HG02642 (cell line): Measurements from ENCODE around the gene TMEM51.

Experiments
- ATAC-seq: cut with Tn5 transposase; IDR thresholded peaks from one replicate; pipeline ENCODE4 v1.9.1; 2021; ENCODE audit warnings: mild to moderate bottlenecking; ENCODE audit not compliant: unreplicated experiment, poor library complexity

Gene TMEM51

DNA sequence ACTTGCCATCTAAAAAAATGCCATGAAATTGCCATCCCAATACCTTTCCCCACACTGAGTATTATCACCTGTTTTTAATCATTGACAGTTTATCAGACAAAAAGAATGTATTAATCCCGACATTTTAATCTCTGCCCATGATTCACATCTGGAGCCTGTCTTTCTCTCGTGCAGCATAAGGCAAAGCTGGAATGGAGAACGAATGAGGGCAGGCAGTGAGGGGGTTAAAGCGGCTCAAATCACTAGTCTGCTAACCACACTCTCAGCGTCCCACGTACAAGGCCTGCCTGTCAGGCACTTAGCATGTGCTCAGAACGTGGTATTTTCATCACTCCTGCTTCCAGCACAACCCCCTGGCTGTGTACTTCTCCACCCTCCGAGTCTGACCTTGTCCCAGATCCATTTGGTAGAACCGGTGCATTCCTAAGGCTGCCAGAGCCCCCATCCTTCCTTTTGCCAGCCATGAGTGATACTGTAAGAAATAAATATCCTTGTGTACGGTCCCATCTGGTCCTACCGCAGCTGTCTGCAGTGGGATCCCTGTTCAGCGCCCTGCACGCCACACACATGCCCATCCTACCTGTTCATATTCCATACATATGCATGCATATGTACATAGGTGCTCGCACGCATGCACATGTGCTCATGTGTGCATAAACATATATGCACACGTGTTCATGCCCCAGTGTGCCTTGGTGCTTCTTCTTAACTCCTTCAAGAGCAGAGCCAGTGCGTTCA is 58.8 kb downstream of the TMEM51 start:
- ATAC-seq: no peak

DNA sequence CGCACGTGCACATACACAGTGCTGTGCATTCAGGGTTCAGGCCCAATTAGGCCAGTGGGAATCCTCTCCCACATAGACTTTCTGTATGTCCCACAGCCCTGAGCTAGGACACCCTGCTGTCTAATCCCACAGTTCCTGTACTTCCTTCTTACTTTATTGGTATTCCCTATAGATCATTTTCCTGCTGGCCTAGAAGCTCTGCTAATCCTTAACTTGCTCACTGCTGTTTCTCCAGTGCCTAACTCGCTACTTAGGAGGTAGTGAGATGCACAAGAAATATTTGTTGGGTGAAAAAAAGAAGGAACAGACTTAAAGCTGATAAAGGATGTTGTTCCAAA is 59.4 kb downstream of the TMEM51 start:
- no peak for ATAC-seq

DNA sequence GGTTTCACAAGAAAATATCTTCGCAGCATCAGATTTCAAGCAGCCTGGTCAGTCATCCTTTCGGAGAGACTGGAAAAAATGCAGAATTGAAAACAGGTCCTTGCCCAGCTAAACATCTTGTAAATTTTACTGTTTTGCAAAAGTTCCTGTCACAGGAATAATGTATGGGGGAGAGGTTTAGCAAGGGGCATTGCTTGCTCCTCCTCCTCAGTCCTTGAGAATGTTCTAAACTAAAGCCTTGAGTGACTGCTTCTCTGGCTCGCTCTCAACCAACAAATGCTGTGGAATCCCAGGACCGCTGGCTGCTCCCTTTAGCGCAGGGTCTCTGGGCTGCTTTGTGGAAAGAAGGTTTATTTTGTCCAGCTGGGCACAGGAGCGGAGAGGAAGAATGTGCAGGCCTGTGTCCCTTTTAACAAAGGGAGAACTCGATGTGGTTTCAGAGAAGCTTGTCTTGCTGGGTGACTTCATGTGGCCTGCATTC is 59.8 kb downstream of the TMEM51 start:
- no peak for ATAC-seq

GRCh38 chr1:15214527-15214926 is 61.0 kb downstream of the TMEM51 start:
- no peak for ATAC-seq

DNA sequence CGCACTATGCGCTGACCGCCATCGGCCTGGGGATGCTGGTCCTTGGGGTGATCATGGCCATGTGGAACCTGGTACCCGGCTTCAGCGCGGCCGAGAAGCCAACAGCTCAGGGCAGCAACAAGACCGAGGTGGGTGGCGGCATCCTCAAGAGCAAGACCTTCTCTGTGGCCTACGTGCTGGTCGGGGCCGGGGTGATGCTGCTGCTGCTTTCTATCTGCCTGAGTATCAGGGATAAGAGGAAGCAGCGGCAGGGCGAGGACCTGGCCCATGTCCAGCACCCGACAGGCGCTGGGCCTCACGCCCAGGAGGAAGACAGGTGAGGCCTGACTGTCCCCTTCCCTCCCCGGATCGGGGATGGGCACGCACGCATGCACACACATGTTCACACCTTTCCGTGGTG is 61.6 kb downstream of the TMEM51 start:
- no peak for ATAC-seq

- no peak for ATAC-seq
Measured at GRCh38 chr1:15217654-15218053, 64.1 kb downstream of the TMEM51 start.

DNA sequence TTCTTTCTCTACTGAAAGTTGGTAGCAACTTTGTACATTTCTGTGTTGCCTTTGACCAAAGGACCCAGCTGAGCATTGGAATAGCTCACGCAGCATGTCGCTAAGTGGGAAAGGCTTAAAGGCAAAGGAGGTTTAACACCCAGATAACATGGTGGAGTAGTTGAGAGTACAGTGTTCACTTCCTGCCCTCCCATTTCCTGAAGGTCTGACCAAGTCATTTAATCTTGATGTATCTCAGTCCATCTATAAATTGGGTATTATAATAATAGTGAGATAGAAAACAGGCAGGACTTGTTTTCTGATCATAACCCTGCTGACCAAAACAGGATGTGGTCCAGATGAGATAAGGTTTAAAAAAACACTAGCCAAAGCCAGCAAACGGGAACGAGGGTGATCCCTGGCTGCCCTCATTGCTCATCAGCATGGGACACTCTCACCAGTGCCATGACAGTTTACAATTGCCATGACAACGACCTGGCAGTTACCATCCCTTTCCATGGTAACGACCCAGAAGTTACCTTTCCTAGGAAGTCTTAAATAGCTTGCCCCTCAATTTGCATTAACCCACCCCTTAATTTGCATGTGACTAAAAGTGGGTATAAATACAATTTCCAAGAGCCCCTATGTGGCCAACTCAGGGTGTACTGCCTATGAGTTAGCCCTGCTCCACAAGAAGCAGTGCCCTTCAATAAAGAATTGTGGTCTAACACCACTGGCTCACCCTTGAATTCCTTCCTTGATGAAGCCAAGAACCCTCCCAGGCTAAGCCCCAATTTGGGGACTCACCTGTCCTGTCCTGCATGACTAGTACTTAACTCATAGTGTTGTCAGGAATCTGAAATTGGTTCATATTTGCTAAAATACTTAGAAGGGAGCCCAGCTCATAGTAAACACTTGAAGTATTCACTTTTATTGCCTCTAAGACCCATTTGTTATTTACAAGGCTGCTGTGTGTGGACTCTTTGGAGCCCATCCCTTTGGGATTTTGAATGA is 65.0 kb downstream of the TMEM51 start:
- no peak for ATAC-seq

GRCh38 chr1:15219280-15220023 is 65.9 kb downstream of the TMEM51 start:
- no peak for ATAC-seq

- no peak for ATAC-seq
Measured at GRCh38 chr1:15220024-15220392, 66.5 kb downstream of the TMEM51 start.

- no peak for ATAC-seq
Measured at GRCh38 chr1:15220825-15221431, 67.4 kb downstream of the TMEM51 start.

DNA sequence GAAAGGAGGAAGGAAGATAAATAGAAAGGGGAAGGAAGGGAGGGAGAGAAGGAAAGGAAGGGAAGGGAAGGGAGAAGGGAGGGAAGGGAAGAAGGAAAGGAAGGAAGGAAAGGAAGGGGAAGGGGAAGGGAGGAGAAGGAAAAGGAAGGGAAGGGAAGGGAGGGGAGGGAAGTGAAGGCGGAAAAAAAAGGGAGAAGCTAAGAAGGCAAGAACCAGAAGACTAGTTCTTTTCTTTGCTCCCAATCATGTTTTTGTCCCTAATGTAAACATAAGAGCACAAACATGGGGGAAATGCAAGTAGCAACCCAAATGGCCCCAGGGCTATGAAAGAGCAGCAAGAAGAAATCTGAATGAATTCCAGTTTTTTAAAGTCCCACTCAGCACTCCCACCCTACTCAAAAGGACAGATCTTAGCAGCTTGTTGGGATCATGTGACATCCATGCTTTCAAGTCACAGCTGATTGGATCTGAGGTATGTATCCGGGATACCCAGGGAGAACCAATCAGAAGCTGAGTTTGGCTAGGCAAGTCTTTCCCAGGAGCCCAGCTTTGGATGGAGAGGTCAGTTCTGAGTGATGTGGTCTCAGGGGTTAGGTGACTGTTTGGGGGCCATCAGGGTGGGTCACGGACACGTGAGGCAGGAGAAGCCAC is 69.2 kb downstream of the TMEM51 start:
- ATAC-seq: no peak

DNA sequence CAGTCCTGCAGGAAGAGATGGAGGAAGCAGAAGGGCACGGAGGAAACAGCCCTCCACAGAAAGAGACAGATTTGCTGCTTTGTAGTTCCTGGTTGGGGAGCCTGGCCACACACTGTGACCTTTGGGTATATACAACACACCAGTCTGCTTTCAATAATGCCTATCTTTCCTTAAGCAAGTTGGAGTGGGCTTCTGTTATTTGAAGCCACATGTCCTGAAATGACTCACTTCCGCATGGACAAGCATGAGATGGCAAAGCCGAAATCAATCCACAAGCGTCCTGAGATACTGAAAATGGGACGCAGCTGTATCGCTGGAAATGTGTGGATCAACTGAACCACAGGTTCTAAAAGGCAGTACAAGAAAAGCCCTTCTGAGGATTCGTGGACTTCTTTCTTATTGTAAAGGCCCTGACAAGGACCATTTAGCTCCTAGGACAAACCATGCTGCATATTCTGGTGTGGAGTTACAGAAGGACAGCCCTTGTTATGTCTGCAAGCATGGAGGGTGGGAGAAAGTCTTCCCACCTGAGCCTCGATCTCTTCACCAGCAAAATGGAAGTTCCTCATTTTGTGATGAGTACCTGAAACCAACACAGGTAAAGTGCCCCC is 70.8 kb downstream of the TMEM51 start:
- ATAC-seq: no peak

DNA sequence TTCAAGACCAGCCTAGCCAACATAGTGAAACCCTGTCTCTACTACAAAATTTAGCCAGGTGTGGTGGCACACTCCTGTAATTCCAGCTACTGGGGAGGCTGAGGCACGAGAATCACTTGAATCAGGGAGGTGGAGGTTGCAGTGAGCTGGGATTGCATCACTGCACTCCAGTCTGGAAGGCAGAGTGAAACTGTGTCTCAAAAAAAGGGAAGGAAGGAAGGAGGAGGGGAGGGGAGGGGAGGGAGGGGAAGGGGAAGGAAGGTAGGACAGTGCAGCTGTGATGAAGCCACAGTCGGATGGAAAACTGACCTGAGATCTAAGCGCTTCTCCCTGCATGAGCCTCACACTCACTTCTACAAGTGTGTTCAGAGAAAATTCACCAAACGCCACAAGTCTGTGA is 71.4 kb downstream of the TMEM51 start:
- no peak for ATAC-seq

DNA sequence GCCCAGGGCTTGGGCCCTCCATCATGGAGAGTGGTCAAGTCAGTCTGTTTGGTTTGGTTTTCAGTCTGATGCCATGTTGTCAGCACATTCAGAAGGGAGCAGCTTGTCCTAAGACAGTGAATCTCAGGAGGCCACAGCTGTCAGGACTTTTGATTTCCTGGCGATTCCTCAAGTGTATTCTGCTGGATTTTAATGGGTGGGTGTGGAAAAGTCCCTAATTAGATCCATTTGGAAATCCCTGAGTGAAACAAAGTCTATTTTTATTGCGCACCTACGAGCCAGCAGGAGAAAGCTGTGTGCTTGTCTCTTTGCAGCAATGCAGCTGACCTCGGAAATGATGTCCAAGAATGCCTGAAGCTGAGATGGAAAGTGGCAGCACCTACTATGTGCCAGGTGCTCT is 71.9 kb downstream of the TMEM51 start:
- no peak for ATAC-seq

DNA sequence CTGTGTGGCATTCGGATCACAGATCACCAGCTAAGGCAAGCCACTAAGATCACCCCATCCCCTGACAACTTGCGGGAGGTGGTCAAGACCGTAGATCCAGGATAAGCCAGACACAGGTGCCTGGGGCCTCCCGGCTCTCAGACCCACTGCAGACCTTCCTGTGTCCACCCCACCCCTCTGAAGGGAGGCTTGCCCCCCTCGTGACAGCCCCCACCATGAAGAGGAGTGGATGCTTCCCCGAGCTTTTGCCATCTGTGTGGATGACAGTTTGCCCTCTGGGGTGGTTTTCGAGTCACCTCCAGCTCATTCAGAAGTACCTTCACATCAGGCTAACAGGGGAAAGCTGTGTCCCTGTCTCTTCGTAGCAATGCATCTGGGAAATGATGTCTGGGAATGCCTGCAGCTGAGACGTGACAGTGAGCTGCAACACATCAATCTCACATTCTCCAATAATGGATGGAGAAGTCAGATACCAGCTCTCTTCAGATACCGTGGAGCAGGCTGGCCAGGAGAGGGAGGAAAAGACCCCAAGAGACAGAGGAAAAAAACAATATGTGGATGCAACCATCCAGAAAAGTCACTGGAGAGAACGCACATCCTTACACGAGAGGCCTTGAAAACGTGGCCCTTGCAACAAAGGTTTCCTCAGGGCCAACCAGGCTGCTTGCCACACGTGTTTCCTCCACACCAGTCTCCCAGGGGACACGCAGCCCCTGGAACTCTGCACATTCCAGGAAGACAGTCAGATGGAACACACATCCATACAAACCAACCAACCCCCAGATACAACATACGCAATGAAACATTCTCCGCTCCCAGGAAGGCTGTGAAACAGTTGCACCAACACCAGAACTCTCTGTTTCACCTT is 73.1 kb downstream of the TMEM51 start:
- no peak for ATAC-seq

- ATAC-seq: no peak
Measured at GRCh38 chr1:15229707-15230131, 76.2 kb downstream of the TMEM51 start.

- ATAC-seq: no peak
Measured at GRCh38 chr1:15231714-15232201, 78.2 kb downstream of the TMEM51 start.

- no peak for ATAC-seq
Measured at GRCh38 chr1:15233689-15234088, 80.1 kb downstream of the TMEM51 start.
